ENCODE results near the gene NME7.

NME7 gene

GRCh38 chr1:169108863-169109560 lies 258.6 kb downstream of the NME7 start:
- DNase-seq (ENCODE audit: insufficient read length, low spot score) (no peak), FAIRE-seq (no peak)
- no peak for TF ChIP-seq CTCF (IDR thresholded peaks at IDR 0.05; ENCODE audit: insufficient read depth, missing control alignments)

- FAIRE-seq (no peak), DNase-seq (ENCODE audit: insufficient read length, low spot score) (no peak)
- TF ChIP-seq CTCF (IDR thresholded peaks at IDR 0.05; ENCODE audit: insufficient read depth, missing control alignments), result no peak
These were observed 259.4 kb downstream of the NME7 start for GRCh38 chr1:169108223-169108622.

GRCh38 chr1:169107603-169108208 lies 259.9 kb downstream of the NME7 start:
- DNase-seq (ENCODE audit: insufficient read length, low spot score), result no peak

DNA sequence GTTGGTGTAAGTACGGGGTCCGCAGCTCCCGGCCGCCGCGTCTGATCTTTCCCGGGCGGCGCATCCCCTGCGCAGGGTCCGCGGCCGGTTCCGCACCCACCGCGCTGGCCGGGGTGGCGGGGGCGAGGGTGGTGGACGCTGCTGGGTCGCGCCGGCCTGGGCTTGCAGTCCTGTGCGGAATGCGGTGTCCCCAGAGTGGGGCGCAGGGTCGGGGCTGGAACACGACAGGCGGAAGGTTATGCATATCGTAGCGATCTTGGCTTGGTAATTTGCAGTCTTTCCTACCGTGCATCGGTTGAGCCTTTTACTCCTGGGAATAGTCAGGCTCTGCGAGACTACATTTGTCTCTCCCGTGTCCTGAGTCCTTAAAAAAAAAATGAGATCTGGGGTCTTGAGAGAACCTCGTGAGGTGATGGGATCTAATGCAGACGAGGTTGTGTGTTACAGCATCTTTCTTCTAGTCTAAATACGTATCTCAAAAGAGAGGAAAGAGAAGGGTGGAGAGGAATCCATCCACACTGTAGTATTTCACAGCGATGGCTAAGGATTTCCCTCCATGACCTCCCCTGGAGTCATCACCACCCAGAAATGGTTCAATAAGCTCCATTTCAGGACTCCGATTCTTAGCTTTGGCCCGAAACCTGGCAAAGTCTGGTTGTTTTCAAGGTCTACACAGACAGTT lies 260.5 kb downstream of the NME7 start:
- DNase-seq (ENCODE audit: insufficient read length, low spot score) (no peak), FAIRE-seq (no peak)
- TF ChIP-seq CTCF (IDR thresholded peaks at IDR 0.05; ENCODE audit: insufficient read depth, missing control alignments), result no peak

More at GRCh38 chr1:169107603-169108208, 259.9 kb downstream of the NME7 start:
- no peak for FAIRE-seq
- no peak for TF ChIP-seq CTCF (IDR thresholded peaks at IDR 0.05; ENCODE audit: insufficient read depth, missing control alignments)

- FAIRE-seq (no peak), DNase-seq (ENCODE audit: insufficient read length, low spot score) (peak; percentile 99)
These were observed 261.3 kb downstream of the NME7 start, which contains the start of gene ATP1B1 for GRCh38 chr1:169106095-169106920. TSS of gene ATP1B1 (plus strand) at chr1:169106690. CDS start at chr1:169106830, 140 bp downstream.

More at GRCh38 chr1:169106095-169106920, 261.3 kb downstream of the NME7 start, which contains the start of gene ATP1B1:
- peak; percentile 14 for TF ChIP-seq CTCF (IDR thresholded peaks at IDR 0.05; ENCODE audit: insufficient read depth, missing control alignments)
